Urinary bladder (tissue), 2 donors: ENCODE data around the gene HJV. TPM values are rescaled to one million over a fixed set of nuclear protein-coding genes. Genes with fewer than 3 reads are reported as not detected.
A peak's percentile ranks its signal among the peaks of the same experiment; 100 is the strongest.

Source experiments
- polyA plus RNA-seq: library from polyadenylated mRNA; stranded (reverse); fragments of 200-250 nt; gene quantifications from one replicate; pipeline ENCODE4 v1.2.3, GENCODE V29; 2013
- small RNA-seq: library from RNA; depleted of rRNA; stranded (forward); fragments of <200 nt; gene quantifications from one replicate; pipeline ENCODE3, GENCODE V24; 2014
- total RNA-seq: library from RNA; depleted of rRNA; stranded (reverse); fragments of >200 nt; gene quantifications from one replicate; pipeline ENCODE4 v1.2.3, GENCODE V29; 2014
- donor health status: healthy.

Gene HJV
- total and polyA plus RNA-seq, 2 donors: 0.11 to 9.4 TPM

Small RNA genes lying within 50 kb of the gene (small RNA-seq; reads per million reads assigned to genes)
- 2.0 reads per million, percentile 86 among the genes with 10 or more reads in this experiment for gene RNVU1-6

Other genes with a start within 250 kb of the HJV start
- gene RNF115, start 197.6 kb downstream of the HJV start, total RNA-seq: 32.4 TPM
- gene RNF115, start 197.6 kb downstream of the HJV start, polyA plus RNA-seq: 9.1 TPM
- gene POLR3C, start 197.5 kb downstream of the HJV start, total RNA-seq: 25.6 TPM
- 23.5 TPM for gene POLR3C, start 197.5 kb downstream of the HJV start, polyA plus RNA-seq
- gene NUDT17, start 176.1 kb downstream of the HJV start, total RNA-seq: 5.9 TPM
- gene NUDT17, start 176.1 kb downstream of the HJV start, polyA plus RNA-seq: 5.0 TPM
- gene PIAS3, start 162.7 kb downstream of the HJV start, total RNA-seq: 27.0 TPM
- 48.1 TPM for gene PIAS3, start 162.7 kb downstream of the HJV start, polyA plus RNA-seq
- 2.2 TPM for gene ANKRD35, start 135.9 kb downstream of the HJV start, total RNA-seq
- 13.2 TPM for gene ANKRD35, start 135.9 kb downstream of the HJV start, polyA plus RNA-seq
- gene ITGA10, start 111.7 kb downstream of the HJV start, total RNA-seq: 3.5 TPM
- 6.2 TPM for gene ITGA10, start 111.7 kb downstream of the HJV start, polyA plus RNA-seq
- 26.4 TPM for gene PEX11B, start 103.0 kb downstream of the HJV start, total RNA-seq
- 29.9 TPM for gene PEX11B, start 103.0 kb downstream of the HJV start, polyA plus RNA-seq
- gene RBM8A, start 94.3 kb downstream of the HJV start, total RNA-seq: 51.3 TPM
- gene RBM8A, start 94.3 kb downstream of the HJV start, polyA plus RNA-seq: 107 TPM
- gene LIX1L, start 63.7 kb downstream of the HJV start, total RNA-seq: 29.6 TPM
- 25.6 TPM for gene LIX1L, start 63.7 kb downstream of the HJV start, polyA plus RNA-seq
- gene ANKRD34A, start 57.2 kb downstream of the HJV start, total RNA-seq: 0.21 TPM
- gene ANKRD34A, start 57.2 kb downstream of the HJV start, polyA plus RNA-seq: 1.4 TPM
- gene POLR3GL, start 57.0 kb downstream of the HJV start, total RNA-seq: 16.5 TPM
- 46.6 TPM for gene POLR3GL, start 57.0 kb downstream of the HJV start, polyA plus RNA-seq
- gene TXNIP, start 25.2 kb downstream of the HJV start, total RNA-seq: 920 TPM
- gene TXNIP, start 25.2 kb downstream of the HJV start, polyA plus RNA-seq: 1,029 TPM
- gene NBPF10, start 123.1 kb upstream of the HJV start, total RNA-seq: 4.7 TPM
- 0.71 TPM for gene NBPF10, start 123.1 kb upstream of the HJV start, polyA plus RNA-seq
- 104 TPM for gene NOTCH2NLA, start 207.3 kb upstream of the HJV start, total RNA-seq
- 17.6 TPM for gene NOTCH2NLA, start 207.3 kb upstream of the HJV start, polyA plus RNA-seq